Measurements from ENCODE around the gene PAX6.

Gene PAX6

GRCh38 chr11:31822175-31822926, 11.2 kb upstream of the PAX6 start:
- no peak for DNase-seq (ENCODE audit: low read depth)

- DNase-seq (ENCODE audit: low read depth) = no peak
Observed at GRCh38 chr11:31821766-31822165, 10.6 kb upstream of the PAX6 start.

- no peak for DNase-seq (ENCODE audit: low read depth)
Observed at GRCh38 chr11:31821235-31821764, 10.2 kb upstream of the PAX6 start.

GRCh38 chr11:31820438-31820818, 9.3 kb upstream of the PAX6 start:
- DNase-seq (ENCODE audit: low read depth) = no peak

GRCh38 chr11:31819621-31820437, 8.7 kb upstream of the PAX6 start:
- DNase-seq (ENCODE audit: low read depth) = no peak

- DNase-seq (ENCODE audit: low read depth) = no peak
Observed at GRCh38 chr11:31818874-31819331, 7.8 kb upstream of the PAX6 start.

GRCh38 chr11:31818425-31818755, 7.3 kb upstream of the PAX6 start:
- no peak for DNase-seq (ENCODE audit: low read depth)

GRCh38 chr11:31817621-31818424, 6.7 kb upstream of the PAX6 start:
- DNase-seq (ENCODE audit: low read depth) = no peak

GRCh38 chr11:31817054-31817620, 6.0 kb upstream of the PAX6 start:
- DNase-seq (ENCODE audit: low read depth) = no peak

GRCh38 chr11:31816468-31817053, 5.4 kb upstream of the PAX6 start:
- no peak for DNase-seq (ENCODE audit: low read depth)

GRCh38 chr11:31815711-31816467, 4.8 kb upstream of the PAX6 start:
- no peak for DNase-seq (ENCODE audit: low read depth)

GRCh38 chr11:31814176-31814868, 3.2 kb upstream of the PAX6 start:
- DNase-seq (ENCODE audit: low read depth) = no peak

- no peak for DNase-seq (ENCODE audit: low read depth)
Observed at GRCh38 chr11:31813391-31814175, 2.5 kb upstream of the PAX6 start.

- no peak for DNase-seq (ENCODE audit: low read depth)
Observed at GRCh38 chr11:31812383-31813381, 1.6 kb upstream of the PAX6 start.

GRCh38 chr11:31809857-31810778, 1.0 kb downstream of the PAX6 start:
- no peak for DNase-seq (ENCODE audit: low read depth)

- no peak for DNase-seq (ENCODE audit: low read depth)
Observed at GRCh38 chr11:31809541-31809856, 1.6 kb downstream of the PAX6 start.

Measured in stimulated activated CD8-positive, alpha-beta memory T cell treated with anti-CD3 and anti-CD28 coated beads, Interleukin-15, amount 100 ng/mL, for 1 hour (primary cell).